ENCODE data around the gene ADAMTSL5.

DNA sequence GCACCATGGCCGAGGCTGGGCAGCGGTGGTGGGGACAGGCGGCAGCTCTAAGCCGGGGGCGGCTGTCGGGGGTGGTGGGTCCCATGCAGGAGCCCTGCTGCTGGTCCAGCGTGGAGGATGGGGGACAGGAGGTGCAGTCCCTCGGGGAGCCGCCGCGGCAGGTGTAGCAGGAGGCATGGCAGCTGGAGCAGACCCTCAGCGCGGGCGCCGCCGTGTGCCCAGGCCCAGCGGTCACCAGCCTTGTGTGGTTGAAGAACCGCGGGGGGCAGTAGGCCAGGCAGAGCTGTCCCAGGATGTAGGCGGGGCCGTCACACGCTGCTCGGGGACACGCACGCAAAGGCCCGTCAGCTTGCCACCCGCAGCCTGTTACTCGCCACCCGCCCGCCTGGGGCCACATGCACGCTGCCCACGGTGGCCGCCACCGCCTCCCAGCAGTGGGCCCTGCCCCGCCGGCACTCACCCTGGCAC is 30.9 kb downstream of the ADAMTSL5 start:
- TF ChIP-seq CTCF (IDR thresholded peaks at IDR 0.05), result no peak
- no peak for TF ChIP-seq POLR2AphosphoS5 (IDR thresholded peaks at IDR 0.05)
- no peak for TF ChIP-seq EP300 (IDR thresholded peaks at IDR 0.05; ENCODE audit: low read depth)
- no peak for TF ChIP-seq POLR2A (IDR thresholded peaks at IDR 0.05)

Data from transverse colon (tissue), 4 donors.